HL-60 (cell line): Measurements from ENCODE around the gene PPP1R9A.

Experiments used
- CTCF ChIP-seq: IDR thresholded peaks from one replicate; pipeline ENCODE4 v1.5.1; 2011; ENCODE audit warnings: low read length, control low read depth, inconsistent platforms; ENCODE audit not compliant: insufficient read depth
- GABPA ChIP-seq: IDR thresholded peaks from 2 replicates; pipeline ENCODE4 v1.6.1; 2012; ENCODE audit warnings: low read depth
- POLR2AphosphoS5 ChIP-seq: IDR thresholded peaks from 2 replicates; pipeline ENCODE4 v1.6.1; 2012; ENCODE audit warnings: low read depth
- REST ChIP-seq: IDR thresholded peaks from 2 replicates; pipeline ENCODE4 v1.6.1; 2012; ENCODE audit warnings: low read depth; ENCODE audit not compliant: insufficient replicate concordance

- TF ChIP-seq POLR2AphosphoS5 (no peak), CTCF (no peak), REST (no peak), GABPA (no peak)
Observed at GRCh38 chr7:94913391-94913790, 6.0 kb downstream of the PPP1R9A start.
